HepG2 (cell line): ENCODE results near the gene TRPT1. TPM values are rescaled to one million over a fixed set of nuclear protein-coding genes. Genes with fewer than 3 reads are reported as not detected.
A peak's percentile ranks its signal among the peaks of the same experiment; 100 is the strongest.

Experiments
- AGO2 ChIP-seq: fragments of 200-400 bp; formaldehyde crosslinking; optimal IDR thresholded peaks from 2 replicates; pipeline ENCODE3; 2017; ENCODE audit warnings: mild to moderate bottlenecking, low read depth, low read length, moderate library complexity
- KDM6A ChIP-seq: IDR thresholded peaks from 2 replicates; pipeline ENCODE4 v1.6.1; 2016; ENCODE audit warnings: low read depth
- MIER2 ChIP-seq: IDR thresholded peaks from 2 replicates; pipeline ENCODE4 v1.6.1; 2016; ENCODE audit warnings: missing biosample characterization, missing genetic modification reagents
- MTA1 ChIP-seq: sonication (generic); formaldehyde crosslinking; IDR thresholded peaks from 2 replicates; pipeline ENCODE4 v1.4.0; 2020; ENCODE audit warnings: missing genetic modification reagents, mild to moderate bottlenecking, borderline replicate concordance
- MYC ChIP-seq: sonication (generic); formaldehyde crosslinking; IDR thresholded peaks from 2 replicates; pipeline ENCODE4 v1.9.0; 2021; ENCODE audit warnings: missing genetic modification reagents, borderline replicate concordance
- NAIF1 ChIP-seq: sonication (generic); formaldehyde crosslinking; IDR thresholded peaks from 2 replicates; pipeline ENCODE4 v1.5.0; 2020; ENCODE audit warnings: mild to moderate bottlenecking, missing genetic modification reagents, borderline replicate concordance
- NFE2L2 ChIP-seq: fragments of 150-350 bp; IDR thresholded peaks from 2 replicates; pipeline ENCODE4 v1.6.1; 2014; ENCODE audit warnings: low read length
- NFYC ChIP-seq: IDR thresholded peaks from 2 replicates; pipeline ENCODE4 v1.6.1; 2016; ENCODE audit warnings: missing genetic modification reagents, missing compliant biosample characterization
- PRDM10 ChIP-seq: sonication (generic); formaldehyde crosslinking; IDR thresholded peaks from 2 replicates; pipeline ENCODE4 v1.4.0; 2020; ENCODE audit warnings: low read depth, missing genetic modification reagents
- TOPORS ChIP-seq: sonication (generic); formaldehyde crosslinking; IDR thresholded peaks from 2 replicates; pipeline ENCODE4 v1.8.0; 2023; ENCODE audit warnings: mild to moderate bottlenecking, missing genetic modification reagents
- ZBTB14 ChIP-seq: sonication (generic); formaldehyde crosslinking; IDR thresholded peaks from 2 replicates; pipeline ENCODE4 v1.4.0; 2020; ENCODE audit warnings: missing genetic modification reagents
- ZBTB42 ChIP-seq: sonication (generic); formaldehyde crosslinking; IDR thresholded peaks from 2 replicates; pipeline ENCODE4 v1.5.0; 2020; ENCODE audit warnings: mild to moderate bottlenecking, missing genetic modification reagents
- ZNF121 ChIP-seq: sonication (generic); formaldehyde crosslinking; IDR thresholded peaks from 2 replicates; pipeline ENCODE4 v1.5.0; 2020; ENCODE audit warnings: mild to moderate bottlenecking, missing genetic modification reagents
- ZNF589 ChIP-seq: sonication (generic); formaldehyde crosslinking; conservative IDR thresholded peaks from 2 replicates; pipeline ENCODE4 v1.8.0; 2022; ENCODE audit warnings: mild to moderate bottlenecking, moderate library complexity, missing genetic modification reagents
- polyA plus RNA-seq, 8 experiments: library from polyadenylated mRNA; depleted of rRNA in 3 of 8; stranded (reverse) in 7 of 8; unstranded in 1 of 8; fragments of >200 nt; fragmentation: Illumina TruSeq in 4 of 8; extraction: Trizol in 4 of 8; gene quantifications; 2 replicates each; pipeline versions ENCODE4 v1.2.1 to v1.2.3, GENCODE V29; 2011 to 2016; ENCODE audit warnings: low read depth in 4 of 8, missing spikeins in 1 of 8, mixed read lengths in 1 of 8; ENCODE audit not compliant: insufficient read depth in 1 of 8
- total RNA-seq, 5 experiments: library from RNA; depleted of rRNA; stranded (reverse); fragments of >200 nt; fragmentation: Illumina TruSeq; extraction: Trizol; gene quantifications; 2 replicates each; pipeline ENCODE4 v1.2.3, GENCODE V29; 2016; ENCODE audit warnings: low read depth in 1 of 5
- TF ChIP-seq, protein P1 (sequence below): sonication (generic); formaldehyde crosslinking; IDR thresholded peaks from 2 replicates; pipeline ENCODE4 v1.5.0; 2020; ENCODE audit warnings: missing genetic modification reagents
- TF ChIP-seq, protein P2 (sequence below): sonication (generic); formaldehyde crosslinking; IDR thresholded peaks from 2 replicates; pipeline ENCODE4 v1.4.0; 2020; ENCODE audit warnings: mild to moderate bottlenecking, missing genetic modification reagents, borderline replicate concordance
- TF ChIP-seq, protein P3 (sequence below): sonication (generic); formaldehyde crosslinking; IDR thresholded peaks from 2 replicates; pipeline ENCODE4 v1.4.0; 2020; ENCODE audit warnings: missing genetic modification reagents

TRPT1 gene
- total and polyA plus RNA-seq, 2 of the 13 experiments (the other 11 are each of a cell fraction or from before 2014, with no cell fraction given), result 24.8 to 40.7 TPM

DNA sequence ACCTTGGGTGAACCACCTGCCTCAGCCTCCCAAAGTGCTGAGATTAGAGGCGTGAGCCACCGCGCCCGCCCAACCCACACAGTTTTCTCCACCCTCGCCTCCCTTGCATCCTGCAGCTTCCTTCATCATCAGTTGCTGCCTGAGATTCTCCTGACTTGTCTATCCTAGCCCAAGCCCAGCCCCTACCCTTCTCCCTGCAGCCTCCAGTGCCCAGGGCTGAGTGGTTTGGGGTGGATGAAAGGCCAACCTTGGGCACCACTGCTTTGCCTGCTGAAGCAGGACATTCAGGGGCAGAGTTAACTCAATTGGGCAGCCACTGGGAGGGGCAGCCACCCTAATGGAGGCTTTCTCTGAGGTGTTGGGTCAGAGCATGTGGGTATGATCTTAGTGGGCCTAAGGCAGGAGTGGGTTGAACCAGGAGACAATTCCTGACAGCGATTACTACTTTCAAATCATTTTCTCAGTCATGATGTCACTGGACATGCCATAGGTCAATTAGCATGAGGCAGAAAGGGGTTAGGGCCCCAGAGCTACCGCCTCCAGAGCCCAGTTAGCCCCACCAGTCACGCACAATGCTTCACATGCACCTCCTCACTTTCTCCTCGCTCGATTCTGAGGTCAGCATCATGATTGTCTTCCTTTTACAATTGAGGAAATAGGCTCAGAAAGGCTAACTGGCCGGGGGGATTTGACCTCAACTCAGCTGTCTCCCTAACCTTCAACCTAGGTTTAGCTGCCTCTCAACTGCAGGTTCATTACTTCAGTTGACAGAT is 13.9 kb upstream of the TRPT1 start (continued):
- TF ChIP-seq ZNF589 (CRISPR knock-in tag) (peak; percentile 30; the same call in 1 of the 2 replicates), ZBTB14 (CRISPR knock-in tag) (no peak), MIER2 (CRISPR knock-in tag) (no peak), MYC (CRISPR knock-in tag) (no peak), MTA1 (CRISPR knock-in tag) (no peak), NFE2L2 (no peak), NAIF1 (CRISPR knock-in tag) (no peak), ZBTB42 (CRISPR knock-in tag) (0 out of 2 replicates have a peak, but pooled peaks have one; percentile 11), PRDM10 (no peak), KDM6A (CRISPR knock-in tag) (no peak), TOPORS (CRISPR knock-in tag) (no peak), ZNF121 (CRISPR knock-in tag) (no peak), AGO2 (no peak), NFYC (CRISPR knock-in tag) (no peak)
- TF ChIP-seq, protein P1, sequence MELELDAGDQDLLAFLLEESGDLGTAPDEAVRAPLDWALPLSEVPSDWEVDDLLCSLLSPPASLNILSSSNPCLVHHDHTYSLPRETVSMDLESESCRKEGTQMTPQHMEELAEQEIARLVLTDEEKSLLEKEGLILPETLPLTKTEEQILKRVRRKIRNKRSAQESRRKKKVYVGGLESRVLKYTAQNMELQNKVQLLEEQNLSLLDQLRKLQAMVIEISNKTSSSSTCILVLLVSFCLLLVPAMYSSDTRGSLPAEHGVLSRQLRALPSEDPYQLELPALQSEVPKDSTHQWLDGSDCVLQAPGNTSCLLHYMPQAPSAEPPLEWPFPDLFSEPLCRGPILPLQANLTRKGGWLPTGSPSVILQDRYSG, result no peak
- TF ChIP-seq, protein P2, sequence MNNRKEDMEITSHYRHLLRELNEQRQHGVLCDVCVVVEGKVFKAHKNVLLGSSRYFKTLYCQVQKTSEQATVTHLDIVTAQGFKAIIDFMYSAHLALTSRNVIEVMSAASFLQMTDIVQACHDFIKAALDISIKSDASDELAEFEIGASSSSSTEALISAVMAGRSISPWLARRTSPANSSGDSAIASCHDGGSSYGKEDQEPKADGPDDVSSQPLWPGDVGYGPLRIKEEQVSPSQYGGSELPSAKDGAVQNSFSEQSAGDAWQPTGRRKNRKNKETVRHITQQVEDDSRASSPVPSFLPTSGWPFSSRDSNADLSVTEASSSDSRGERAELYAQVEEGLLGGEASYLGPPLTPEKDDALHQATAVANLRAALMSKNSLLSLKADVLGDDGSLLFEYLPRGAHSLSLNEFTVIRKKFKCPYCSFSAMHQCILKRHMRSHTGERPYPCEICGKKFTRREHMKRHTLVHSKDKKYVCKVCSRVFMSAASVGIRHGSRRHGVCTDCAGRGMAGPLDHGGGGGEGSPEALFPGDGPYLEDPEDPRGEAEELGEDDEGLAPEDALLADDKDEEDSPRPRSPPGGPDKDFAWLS (CRISPR knock-in tag), result no peak
- TF ChIP-seq, protein P3, sequence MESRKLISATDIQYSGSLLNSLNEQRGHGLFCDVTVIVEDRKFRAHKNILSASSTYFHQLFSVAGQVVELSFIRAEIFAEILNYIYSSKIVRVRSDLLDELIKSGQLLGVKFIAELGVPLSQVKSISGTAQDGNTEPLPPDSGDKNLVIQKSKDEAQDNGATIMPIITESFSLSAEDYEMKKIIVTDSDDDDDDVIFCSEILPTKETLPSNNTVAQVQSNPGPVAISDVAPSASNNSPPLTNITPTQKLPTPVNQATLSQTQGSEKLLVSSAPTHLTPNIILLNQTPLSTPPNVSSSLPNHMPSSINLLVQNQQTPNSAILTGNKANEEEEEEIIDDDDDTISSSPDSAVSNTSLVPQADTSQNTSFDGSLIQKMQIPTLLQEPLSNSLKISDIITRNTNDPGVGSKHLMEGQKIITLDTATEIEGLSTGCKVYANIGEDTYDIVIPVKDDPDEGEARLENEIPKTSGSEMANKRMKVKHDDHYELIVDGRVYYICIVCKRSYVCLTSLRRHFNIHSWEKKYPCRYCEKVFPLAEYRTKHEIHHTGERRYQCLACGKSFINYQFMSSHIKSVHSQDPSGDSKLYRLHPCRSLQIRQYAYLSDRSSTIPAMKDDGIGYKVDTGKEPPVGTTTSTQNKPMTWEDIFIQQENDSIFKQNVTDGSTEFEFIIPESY (CRISPR knock-in tag), result 0 out of 2 replicates have a peak, but pooled peaks have one; percentile 21
